Caco-2 (cell line): ENCODE results near the gene CEP95. TPM values are rescaled to one million over a fixed set of nuclear protein-coding genes. Genes with fewer than 3 reads are reported as not detected.
A peak's percentile ranks its signal among the peaks of the same experiment; 100 is the strongest.

Source experiments
- BruUV-seq: library from RNA; stranded (reverse); fragments of 400-500 nt; replicated peaks from 2 replicates; lab custom pipeline; 2021; lab: Mats Ljungman, UMichigan
- CTCF ChIA-PET: fragments of 300-600 bp; sonication (Branson Sonifier 250); formaldehyde crosslinking; loops from one replicate; lab custom pipeline; 2022; ENCODE audit warnings: antibody characterized with exemption; lab: Charles Lee
- POLR2A ChIA-PET: fragments of 300-600 bp; sonication (Branson Sonifier 250); formaldehyde crosslinking; loops from one replicate; lab custom pipeline; 2022; ENCODE audit warnings: antibody characterized with exemption; lab: Charles Lee
- DNase-seq, 2 experiments: peaks; one replicate each; pipeline versions ENCODE4 v3.0.0 to v3.0.0-alpha.2; 2020 to 2022
- H3K27me3 ChIP-seq: replicated peaks from 2 replicates; pipeline ENCODE4 v1.6.0; 2011; ENCODE audit warnings: low read length; ENCODE audit not compliant: control insufficient read depth, insufficient read depth
- H3K36me3 ChIP-seq: 2 replicates; pipeline ENCODE4 v1.5.1; 2011; ENCODE audit warnings: low read length; ENCODE audit not compliant: control insufficient read depth, insufficient read depth
- H3K4me1 ChIP-seq: fragments of 250-450 bp; sonication (Bioruptor Pico); 2 replicates; pipeline ENCODE4 v1.5.1; 2020; ENCODE audit warnings: mild to moderate bottlenecking
- H3K4me3 ChIP-seq: 2 replicates; pipeline ENCODE4 v1.5.1; 2011; ENCODE audit warnings: low read depth, mild to moderate bottlenecking, control low read depth, low read length
- H3K9me3 ChIP-seq: fragments of 250-450 bp; sonication (Bioruptor Pico); 2 replicates; pipeline ENCODE4 v1.5.1; 2020; ENCODE audit warnings: mild to moderate bottlenecking, moderate library complexity
- H3K27ac Mint-ChIP-seq: one replicate; pipeline ENCODE4 v1.8.0; 2022; ENCODE audit warnings: mixed read lengths; ENCODE audit not compliant: unreplicated experiment
- H3K27me3 Mint-ChIP-seq: one replicate; pipeline ENCODE4 v1.8.0; 2022; ENCODE audit warnings: mixed read lengths; ENCODE audit not compliant: insufficient read depth, unreplicated experiment
- H3K36me3 Mint-ChIP-seq: one replicate; pipeline ENCODE4 v1.8.0; 2022; ENCODE audit warnings: mild to moderate bottlenecking, mixed read lengths; ENCODE audit not compliant: insufficient read depth, unreplicated experiment
- H3K4me1 Mint-ChIP-seq: one replicate; pipeline ENCODE4 v1.8.0; 2022; ENCODE audit warnings: low read depth, mixed read lengths; ENCODE audit not compliant: unreplicated experiment
- H3K4me3 Mint-ChIP-seq: one replicate; pipeline ENCODE4 v1.8.0; 2022; ENCODE audit warnings: mild to moderate bottlenecking, moderate library complexity, mixed read lengths; ENCODE audit not compliant: unreplicated experiment
- H3K9me3 Mint-ChIP-seq: one replicate; pipeline ENCODE4 v1.8.0; 2022; ENCODE audit warnings: mixed read lengths; ENCODE audit not compliant: unreplicated experiment
- CTCF ChIP-seq, 2 experiments: fragments of 200-600 bp in 1 of 2; IDR thresholded peaks; 1 replicate in 1 of 2; 2 replicates in 1 of 2; pipeline versions ENCODE4 v1.5.1 to v1.8.0; 2011 to 2022; ENCODE audit warnings: antibody characterized with exemption in 1 of 2, control low read depth in 1 of 2, inconsistent platforms in 1 of 2, low read depth in 1 of 2, low read length in 1 of 2, mild to moderate bottlenecking in 1 of 2, moderate library complexity in 1 of 2; ENCODE audit not compliant: insufficient read depth in 1 of 2, severe bottlenecking in 1 of 2, unreplicated experiment in 1 of 2
- intact Hi-C: fragments of 100-400 bp; cut with micrococcal nuclease; formaldehyde crosslinking; loops from one replicate; pipeline ENCODE4 v1.10.0; 2022; ENCODE audit not compliant: unreplicated experiment
- total RNA-seq: library from RNA; stranded (reverse); gene quantifications from 2 replicates; pipeline ENCODE4 v1.2.3, GENCODE V29; 2022

Gene CEP95
- total RNA-seq, 1 experiment from 2014 or later, result 63.6 TPM

GRCh38 chr17:64496348-64496785 lies 10.4 kb upstream of the CEP95 start:
- H3K4me3 Mint-ChIP-seq, result peak overlapping the region; percentile 96

DNA sequence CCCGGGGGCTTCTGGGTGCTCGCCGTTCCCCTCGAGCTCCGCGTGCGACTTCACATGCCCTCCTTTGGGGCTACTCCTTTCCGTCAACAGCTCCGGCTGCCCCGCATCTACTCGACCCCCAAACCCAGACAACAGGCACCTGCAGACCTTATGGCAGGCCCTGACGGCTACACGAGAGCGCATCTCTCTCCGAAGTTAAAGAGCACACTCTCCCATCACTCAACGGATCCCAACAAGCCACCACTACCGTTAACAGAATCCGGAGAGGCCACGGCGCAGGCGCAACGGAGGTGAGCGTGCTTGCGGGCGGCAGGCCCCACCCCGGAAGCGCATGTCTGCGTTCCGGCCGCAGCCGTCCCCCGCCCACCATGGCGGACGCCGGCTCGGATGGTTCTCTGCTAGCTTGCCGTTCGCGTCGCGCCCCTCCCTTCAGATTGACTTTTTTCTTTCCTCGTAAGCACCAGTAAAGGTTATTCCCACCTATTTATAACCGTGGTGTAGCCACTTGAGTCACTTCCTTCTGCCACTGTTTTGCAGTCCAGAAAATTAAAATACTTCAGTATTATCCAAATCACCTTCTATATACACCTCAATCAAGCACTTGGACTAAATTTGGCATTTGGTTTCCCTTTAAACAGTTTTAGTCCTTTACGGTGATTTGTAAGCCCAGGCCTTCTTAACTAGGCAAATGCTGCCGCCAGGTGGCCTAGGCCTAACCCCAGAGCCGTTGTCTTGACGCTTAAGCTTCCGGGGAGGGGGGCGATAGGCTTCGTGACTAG lies 9.8 kb upstream of the CEP95 start, which contains the start of gene POLG2:
POLG2 (minus strand) TSS at position 269 of the 779 bp plus-strand sequence; CDS start at position 183, 86 bp downstream.
- no peaks in the 10 kb centered on the region for H3K9me3 Mint-ChIP-seq
- H3K4me1 Mint-ChIP-seq, result peaks cover 51% of the 10 kb centered on the region
- DNase-seq, result peak; percentile 94 to 96
- POLR2A ChIA-PET, result interaction anchor here (0.5 to 3.0 kb wide), 8 partner anchors 9 to 352 kb away, joined by 3 to 79 read pairs (median 4); partner anchors contain the start of genes CEP95 and DDX5
- peaks cover 90% of the 10 kb centered on the region for H3K36me3 Mint-ChIP-seq
- no peaks in the 10 kb centered on the region for H3K27me3 Mint-ChIP-seq
- H3K27me3 ChIP-seq, result no peaks in the 10 kb centered on the region
- H3K36me3 ChIP-seq, result peaks cover 7% of the 10 kb centered on the region
- H3K4me3 Mint-ChIP-seq, result peak within 1 kb of the TSS; percentile 96
- CTCF ChIA-PET, result interaction anchor here (0.6 to 1.7 kb wide), 5 partner anchors 9 to 152 kb away, joined by 3 to 10 read pairs (median 3); partner anchors contain the start of genes CEP95 and DDX5
- H3K27ac Mint-ChIP-seq, result peak within 1 kb of the TSS; percentile 92
- H3K4me1 ChIP-seq, result peaks cover 26% of the 10 kb centered on the region
- H3K4me3 ChIP-seq, result peak within 1 kb of the TSS; percentile 55
- intact Hi-C loops, result loop anchor here (1.0 to 5.0 kb wide), 4 partner anchors 9 to 190 kb away; partner anchors contain the start of genes CEP95 and DDX5
- TF ChIP-seq CTCF (IDR thresholded peaks at IDR 0.05; ENCODE audit: insufficient read depth in 1 of 2, low read depth in 1 of 2, low read length in 1 of 2, severe bottlenecking in 1 of 2, unreplicated experiment in 1 of 2), result peak; percentile 70 to 71
- TSS peak; percentile 99 for BruUV-seq
- no peaks in the 10 kb centered on the region for H3K9me3 ChIP-seq

More at GRCh38 chr17:64496348-64496785, 10.4 kb upstream of the CEP95 start:
- H3K27me3 ChIP-seq, result no peaks in the 10 kb centered on the region
- H3K4me3 ChIP-seq, result peak overlapping the region; percentile 55
- no TSS peak for BruUV-seq
- intact Hi-C loops, result loop anchor here (2.0 to 5.0 kb wide), 2 partner anchors 76 to 189 kb away; no protein-coding TSS in a partner anchor
- DNase-seq, result no peak
- Mint-ChIP-seq H3K9me3 (no peaks in the 10 kb centered on the region), H3K36me3 (peaks cover 90% of the 10 kb centered on the region), H3K27me3 (no peaks in the 10 kb centered on the region), H3K27ac (peak overlapping the region; percentile 92), H3K4me1 (peaks cover 45% of the 10 kb centered on the region)
- peaks cover 26% of the 10 kb centered on the region for H3K4me1 ChIP-seq
- ChIA-PET CTCF (interaction anchor here (1.0 to 1.7 kb wide), 4 partner anchors 10 to 153 kb away, joined by 3 to 10 read pairs (median 6); partner anchors contain the start of genes CEP95 and DDX5), POLR2A (interaction anchor here (0.5 to 3.0 kb wide), 6 partner anchors 10 to 351 kb away, joined by 3 to 79 read pairs (median 4); partner anchors contain the start of genes CEP95 and DDX5)
- TF ChIP-seq CTCF (IDR thresholded peaks at IDR 0.05; ENCODE audit: insufficient read depth in 1 of 2, low read depth in 1 of 2, low read length in 1 of 2, severe bottlenecking in 1 of 2, unreplicated experiment in 1 of 2), result no peak
- peaks cover 10% of the 10 kb centered on the region for H3K36me3 ChIP-seq
- no peaks in the 10 kb centered on the region for H3K9me3 ChIP-seq

DNA sequence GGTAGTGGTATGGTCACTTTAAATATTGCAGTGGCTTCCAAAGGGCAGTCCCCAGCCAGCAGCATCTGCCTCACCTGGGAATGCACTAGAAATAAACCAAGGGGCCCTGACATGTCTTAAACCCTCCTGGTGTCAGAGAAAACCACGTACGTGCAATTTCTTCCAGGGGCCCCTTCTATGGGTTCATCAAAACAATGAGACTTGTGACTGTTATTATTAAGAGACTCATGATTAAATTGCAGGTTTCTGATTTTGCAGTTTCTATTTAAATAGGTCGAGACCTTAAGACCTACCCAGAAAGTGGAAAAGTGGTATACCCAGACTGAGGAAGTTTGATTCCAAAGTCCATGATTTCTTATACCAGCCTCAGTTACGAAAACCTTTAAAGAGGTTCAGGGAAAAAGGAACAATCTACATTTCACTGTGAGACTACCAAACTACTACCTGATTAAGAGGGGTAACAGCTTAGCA lies 9.2 kb upstream of the CEP95 start:
- Mint-ChIP-seq H3K27me3 (no peaks in the 10 kb centered on the region), H3K4me3 (peak overlapping the region; percentile 96), H3K36me3 (peaks cover 90% of the 10 kb centered on the region), H3K27ac (peak overlapping the region; percentile 92), H3K4me1 (peaks cover 58% of the 10 kb centered on the region), H3K9me3 (no peaks in the 10 kb centered on the region)
- peak in 1 of 2 experiments; percentile 8 for TF ChIP-seq CTCF (IDR thresholded peaks at IDR 0.05; ENCODE audit: insufficient read depth in 1 of 2, low read depth in 1 of 2, low read length in 1 of 2, severe bottlenecking in 1 of 2, unreplicated experiment in 1 of 2)
- ChIA-PET CTCF (interaction anchor here (0.6 to 1.7 kb wide), 4 partner anchors 9 to 98 kb away, joined by 3 to 10 read pairs (median 6); partner anchors contain the start of genes CEP95 and DDX5), POLR2A (interaction anchor here (0.6 to 3.0 kb wide), 3 partner anchors 8 to 215 kb away, joined by 3 to 79 read pairs (median 3); partner anchors contain the start of genes CEP95 and DDX5)
- Histone ChIP-seq H3K4me3 (peak overlapping the region; percentile 55), H3K36me3 (peaks cover 7% of the 10 kb centered on the region), H3K27me3 (no peaks in the 10 kb centered on the region), H3K4me1 (peaks cover 26% of the 10 kb centered on the region), H3K9me3 (no peaks in the 10 kb centered on the region)
- BruUV-seq, result no TSS peak
- intact Hi-C loops, result loop anchor here (1.0 to 5.0 kb wide), 4 partner anchors 9 to 190 kb away; partner anchors contain the start of genes CEP95 and DDX5
- no peak for DNase-seq
